HG02852 (cell line): ENCODE measurements around the gene SLC9A8.
"Not testable (repeated sequence)": the region's sequence is repeated elsewhere in the genome, so short reads cannot be mapped to it uniquely, and the experiment has no call there.

Source experiments
- ATAC-seq: cut with Tn5 transposase; IDR thresholded peaks from one replicate; pipeline ENCODE4 v1.9.1; 2021; ENCODE audit warnings: mild to moderate bottlenecking, moderate library complexity; ENCODE audit not compliant: unreplicated experiment

SLC9A8 gene

GRCh38 chr20:49846206-49846807 lies 33.7 kb downstream of the SLC9A8 start:
- ATAC-seq, result no peak

- ATAC-seq, result no peak
Observed at GRCh38 chr20:49850463-49851230, 38.0 kb downstream of the SLC9A8 start.

- no peak for ATAC-seq
Observed at GRCh38 chr20:49851231-49851705, 38.6 kb downstream of the SLC9A8 start.

- no peak for ATAC-seq
Observed at GRCh38 chr20:49851991-49852390, 39.4 kb downstream of the SLC9A8 start.

GRCh38 chr20:49852522-49853080 lies 40.0 kb downstream of the SLC9A8 start:
- ATAC-seq, result no peak

GRCh38 chr20:49853640-49854039 lies 41.0 kb downstream of the SLC9A8 start:
- no peak for ATAC-seq

GRCh38 chr20:49854190-49854875 lies 41.7 kb downstream of the SLC9A8 start:
- no peak for ATAC-seq

GRCh38 chr20:49856904-49857303 lies 44.3 kb downstream of the SLC9A8 start:
- ATAC-seq, result no peak

GRCh38 chr20:49858076-49858585 lies 45.5 kb downstream of the SLC9A8 start:
- ATAC-seq, result no peak

GRCh38 chr20:49859011-49859410 lies 46.4 kb downstream of the SLC9A8 start:
- ATAC-seq, result no peak

GRCh38 chr20:49859807-49860206 lies 47.2 kb downstream of the SLC9A8 start:
- ATAC-seq, result no peak

GRCh38 chr20:49861232-49861631 lies 48.6 kb downstream of the SLC9A8 start:
- ATAC-seq, result not testable (repeated sequence)

- no peak for ATAC-seq
Observed at GRCh38 chr20:49862607-49863200, 50.1 kb downstream of the SLC9A8 start.

- ATAC-seq, result no peak
Observed at GRCh38 chr20:49863666-49864065, 51.0 kb downstream of the SLC9A8 start.

GRCh38 chr20:49865559-49865958 lies 52.9 kb downstream of the SLC9A8 start:
- no peak for ATAC-seq

GRCh38 chr20:49866051-49866450 lies 53.4 kb downstream of the SLC9A8 start:
- ATAC-seq, result no peak

GRCh38 chr20:49867453-49868215 lies 55.0 kb downstream of the SLC9A8 start:
- no peak for ATAC-seq

GRCh38 chr20:49868538-49868937 lies 55.9 kb downstream of the SLC9A8 start:
- ATAC-seq, result no peak

- ATAC-seq, result no peak
Observed at GRCh38 chr20:49868964-49869363, 56.3 kb downstream of the SLC9A8 start.

- ATAC-seq, result no peak
Observed at GRCh38 chr20:49870261-49870660, 57.6 kb downstream of the SLC9A8 start.
